SK-N-SH (cell line): ENCODE measurements around the gene KIAA1191. TPM values are rescaled to one million over a fixed set of nuclear protein-coding genes. Genes with fewer than 3 reads are reported as not detected.

Source experiments
- CTCF ChIA-PET: fragments of 300-600, 350-600 bp; formaldehyde crosslinking; extraction: SDS; loops from one replicate; lab custom pipeline; 2021; lab: Yijun Ruan, JAX
- POLR2A ChIA-PET: fragments of 350-600 bp; sonication (Branson Sonifier 250); formaldehyde crosslinking; extraction: SDS; loops from one replicate; lab custom pipeline; 2020; ENCODE audit warnings: antibody characterized with exemption, inconsistent platforms; lab: Yijun Ruan, JAX
- DNase-seq: peaks from one replicate; pipeline ENCODE4 v3.0.0; 2012
- H2AFZ ChIP-seq: fragments of 200-600 bp; sonication (generic); 2 replicates; pipeline ENCODE4 v1.8.1; 2016; ENCODE audit warnings: antibody characterized with exemption, mild to moderate bottlenecking, low read depth
- H3F3A ChIP-seq: fragments of 200-600 bp; sonication (generic); replicated peaks from 2 replicates; pipeline ENCODE3; 2016; ENCODE audit warnings: antibody characterized with exemption, mild to moderate bottlenecking; ENCODE audit not compliant: insufficient read depth
- H3K27ac ChIP-seq, 2 experiments: fragments of 200-500 bp in 1 of 2; fragments of 200-600 bp in 1 of 2; sonication (Bioruptor generic) in 1 of 2; sonication (generic), shearing (Covaris generic) in 1 of 2; 2 replicates each; pipeline versions ENCODE4 v1.5.1 to v1.6.1; 2014 to 2016; ENCODE audit warnings: low read depth in 2 of 2, inconsistent platforms in 1 of 2, low read length in 1 of 2, mild to moderate bottlenecking in 1 of 2, mixed read lengths in 1 of 2
- H3K27me3 ChIP-seq: fragments of 200-600 bp; sonication (generic), shearing (Covaris generic); 2 replicates; pipeline ENCODE4 v1.6.1; 2016; ENCODE audit warnings: mixed run types; ENCODE audit not compliant: insufficient read depth
- H3K36me3 ChIP-seq, 2 experiments: fragments of 200-500 bp in 1 of 2; fragments of 200-600 bp in 1 of 2; sonication (Bioruptor generic) in 1 of 2; sonication (generic) in 1 of 2; replicated peaks in 1 of 2; 2 replicates each; pipeline versions ENCODE3 to v1.5.1; 2014 to 2016; ENCODE audit warnings: low read length in 1 of 2, mild to moderate bottlenecking in 1 of 2; ENCODE audit not compliant: insufficient read depth in 2 of 2, control insufficient read depth in 1 of 2
- H3K4me1 ChIP-seq, 2 experiments: fragments of 200-500 bp in 1 of 2; fragments of 200-600 bp in 1 of 2; sonication (Bioruptor generic) in 1 of 2; sonication (generic), shearing (Covaris generic) in 1 of 2; 2 replicates each; pipeline versions ENCODE4 v1.5.1 to v1.6.1; 2014 to 2016; ENCODE audit warnings: low read depth in 1 of 2, low read length in 1 of 2, mixed run types in 1 of 2; ENCODE audit not compliant: insufficient read depth in 2 of 2, control insufficient read depth in 1 of 2
- H3K4me2 ChIP-seq: fragments of 200-600 bp; sonication (generic), shearing (Covaris generic); 2 replicates; pipeline ENCODE4 v1.6.1; 2017; ENCODE audit warnings: mixed run types
- H3K4me3 ChIP-seq, 2 experiments: fragments of 200-500 bp in 1 of 2; fragments of 200-600 bp in 1 of 2; sonication (Bioruptor generic) in 1 of 2; sonication (generic), shearing (Covaris generic) in 1 of 2; 2 replicates each; pipeline versions ENCODE4 v1.5.1 to v1.8.1; 2014 to 2016; ENCODE audit warnings: low read depth in 2 of 2, inconsistent platforms in 1 of 2, low read length in 1 of 2, mild to moderate bottlenecking in 1 of 2, mixed read lengths in 1 of 2, moderate library complexity in 1 of 2
- H3K79me2 ChIP-seq: fragments of 200-600 bp; sonication (generic); 2 replicates; pipeline ENCODE4 v1.8.1; 2017; ENCODE audit warnings: mild to moderate bottlenecking; ENCODE audit not compliant: insufficient read depth
- H3K9ac ChIP-seq: fragments of 200-600 bp; sonication (generic); 2 replicates; pipeline ENCODE4 v1.6.1; 2017; ENCODE audit warnings: mixed run types
- H3K9me2 ChIP-seq: fragments of 200-600 bp; sonication (generic); 2 replicates; pipeline ENCODE4 v1.6.1; 2017; ENCODE audit warnings: mixed run types
- H3K9me3 ChIP-seq: fragments of 200-600 bp; sonication (generic); 2 replicates; pipeline ENCODE4 v1.6.1; 2017; ENCODE audit warnings: mixed run types, mild to moderate bottlenecking, moderate library complexity
- H4K20me1 ChIP-seq: fragments of 200-600 bp; sonication (generic); 2 replicates; pipeline ENCODE4 v1.6.1; 2017; ENCODE audit warnings: mild to moderate bottlenecking, mixed run types; ENCODE audit not compliant: insufficient read depth
- CTCF ChIP-seq: fragments of 200-600 bp; sonication (generic); IDR thresholded peaks from 2 replicates; pipeline ENCODE4 v1.6.1; 2017; ENCODE audit warnings: antibody characterized with exemption, mild to moderate bottlenecking, moderate library complexity
- EP300 ChIP-seq, 2 experiments: IDR thresholded peaks; 2 replicates each; pipeline versions ENCODE4 v1.4.0 to v1.6.1; 2012; ENCODE audit warnings: borderline replicate concordance in 1 of 2, low read depth in 1 of 2, low read length in 1 of 2
- EZH2phosphoT487 ChIP-seq: fragments of 200-600 bp; sonication (generic); IDR thresholded peaks from 2 replicates; pipeline ENCODE4 v1.6.1; 2017; ENCODE audit warnings: low read depth, mixed run types, mild to moderate bottlenecking, antibody characterized with exemption, moderate library complexity, borderline replicate concordance
- FOSL2 ChIP-seq: IDR thresholded peaks from 2 replicates; pipeline ENCODE4 v1.4.0; 2012; ENCODE audit warnings: low read depth, mild to moderate bottlenecking, moderate library complexity, borderline replicate concordance
- FOXJ3 ChIP-seq: sonication (generic); formaldehyde crosslinking; IDR thresholded peaks from 2 replicates; pipeline ENCODE4 v1.5.1; 2020; ENCODE audit warnings: mild to moderate bottlenecking, missing genetic modification reagents
- GATA2 ChIP-seq: sonication (generic); formaldehyde crosslinking; IDR thresholded peaks from 2 replicates; pipeline ENCODE4 v1.5.0; 2020; ENCODE audit warnings: mild to moderate bottlenecking, missing genetic modification reagents
- IRF3 ChIP-seq: fragments of 150-350 bp; IDR thresholded peaks from 2 replicates; pipeline ENCODE4 v1.6.1; 2016; ENCODE audit warnings: mild to moderate bottlenecking, low read depth, low read length
- JUND ChIP-seq: IDR thresholded peaks from 2 replicates; pipeline ENCODE4 v1.4.0; 2012
- MEF2A ChIP-seq: IDR thresholded peaks from 2 replicates; pipeline ENCODE4 v1.4.0; 2012; ENCODE audit warnings: low read depth, borderline replicate concordance
- MXI1 ChIP-seq: IDR thresholded peaks from 2 replicates; pipeline ENCODE4 v1.6.1; 2012; ENCODE audit warnings: mild to moderate bottlenecking, low read depth, low read length, improper control_type of control experiment
- NFIC ChIP-seq: IDR thresholded peaks from 2 replicates; pipeline ENCODE4 v1.4.0; 2012; ENCODE audit warnings: borderline replicate concordance
- NRF1 ChIP-seq: IDR thresholded peaks from 2 replicates; pipeline ENCODE4 v1.6.1; 2012; ENCODE audit warnings: low read depth, mild to moderate bottlenecking, low read length
- POLR2AphosphoS5 ChIP-seq: IDR thresholded peaks from 2 replicates; pipeline ENCODE4 v1.6.1; 2012; ENCODE audit warnings: low read depth, low read length
- RAD21 ChIP-seq: IDR thresholded peaks from 2 replicates; pipeline ENCODE4 v1.6.1; 2012; ENCODE audit warnings: mild to moderate bottlenecking, low read length
- RFX5 ChIP-seq: IDR thresholded peaks from 2 replicates; pipeline ENCODE4 v1.6.1; 2012; ENCODE audit warnings: mild to moderate bottlenecking, improper control_type of control experiment, low read length
- SIN3A ChIP-seq: IDR thresholded peaks from 2 replicates; pipeline ENCODE4 v1.6.1; 2012; ENCODE audit warnings: low read depth, mild to moderate bottlenecking, low read length, moderate library complexity, borderline replicate concordance
- TAF1 ChIP-seq: IDR thresholded peaks from 2 replicates; pipeline ENCODE4 v1.6.1; 2012; ENCODE audit warnings: low read depth, mild to moderate bottlenecking, low read length, moderate library complexity, borderline replicate concordance
- TCF12 ChIP-seq: IDR thresholded peaks from 2 replicates; pipeline ENCODE4 v1.4.0; 2012
- USF1 ChIP-seq: IDR thresholded peaks from 2 replicates; pipeline ENCODE4 v1.4.0; 2012; ENCODE audit warnings: low read depth, borderline replicate concordance
- YY1 ChIP-seq: IDR thresholded peaks from 2 replicates; pipeline ENCODE4 v1.4.0; 2012; ENCODE audit warnings: low read depth, mild to moderate bottlenecking
- WGBS: methylation state at CpG from one replicate; pipeline ENCODE4 v1.1.6; 2017; ENCODE audit warnings: low lambda C conversion rate; 5-methylcytosine and 5-hydroxymethylcytosine counted together
- polyA plus RNA-seq, 3 experiments: library from polyadenylated mRNA; depleted of rRNA; stranded (reverse); fragments of >200 nt; gene quantifications; 2 replicates each; pipeline ENCODE4 v1.2.3, GENCODE V29; 2012

The KIAA1191 gene
- polyA plus RNA-seq, 1 of the 3 experiments (the other 2 are of a cell fraction): 100 TPM

- ChIA-PET POLR2A (no interaction called here), CTCF (interaction anchor here (0.9 kb wide), 1 partner anchor 590 kb away, joined by 3 read pairs; no protein-coding TSS in a partner anchor)
- Histone ChIP-seq H3F3A (no peaks in the 10 kb centered on the region), H3K79me2 (no peaks in the 10 kb centered on the region), H3K9me3 (no peaks in the 10 kb centered on the region), H3K9ac (no peak overlapping the region), H3K27ac (no peak overlapping the region), H3K27me3 (no peaks in the 10 kb centered on the region), H4K20me1 (no peaks in the 10 kb centered on the region), H3K36me3 (peaks cover 20 to 32% of the 10 kb centered on the region in 2 experiments), H3K4me2 (no peak overlapping the region), H3K4me3 (no peak overlapping the region), H2AFZ (no peak overlapping the region), H3K9me2 (no peaks in the 10 kb centered on the region)
- 94% methylated on average over 3 of the region's 3 CpGs for WGBS
- DNase-seq: no peak
- TF ChIP-seq EZH2phosphoT487 (no peak), GATA2 (CRISPR knock-in tag) (no peak), JUND (no peak), FOSL2 (no peak), MXI1 (no peak), TCF12 (no peak), CTCF (no peak)
- TF ChIP-seq, all 33 proteins: peak for 0
- H3K4me1 ChIP-seq: no peaks in the 10 kb centered on the region
Measured at GRCh38 chr5:176320577-176320976, 41.0 kb downstream of the KIAA1191 start.

GRCh38 chr5:176319827-176320554 is 41.6 kb downstream of the KIAA1191 start:
- POLR2A ChIA-PET: no interaction called here
- no peaks in the 10 kb centered on the region for H3K79me2 ChIP-seq
- no peaks in the 10 kb centered on the region for H3K9me3 ChIP-seq
- H3K27ac ChIP-seq: no peak overlapping the region
- no peak for DNase-seq
- H2AFZ ChIP-seq: no peak overlapping the region
- H3F3A ChIP-seq: no peaks in the 10 kb centered on the region
- whole genome bisulfite sequencing: 95% methylated on average over 9 of the region's 9 CpGs
- no peaks in the 10 kb centered on the region for H3K27me3 ChIP-seq
- CTCF ChIA-PET: interaction anchor here (0.9 kb wide), 1 partner anchor 590 kb away, joined by 3 read pairs; no protein-coding TSS in a partner anchor
- H3K4me2 ChIP-seq: no peak overlapping the region
- H3K4me3 ChIP-seq: no peak overlapping the region
- H4K20me1 ChIP-seq: no peaks in the 10 kb centered on the region
- no peak overlapping the region for H3K9ac ChIP-seq
- TF ChIP-seq NFIC (no peak), NRF1 (no peak), MEF2A (no peak), SIN3A (no peak), YY1 (no peak), EZH2phosphoT487 (no peak), EP300 (IDR thresholded peaks at IDR 0.05; ENCODE audit: borderline replicate concordance in 1 of 2, low read depth in 1 of 2, low read length in 1 of 2) (no peak), RAD21 (no peak), USF1 (no peak), TAF1 (no peak), FOSL2 (no peak), TCF12 (no peak), FOXJ3 (no peak), POLR2AphosphoS5 (no peak), RFX5 (no peak), IRF3 (no peak)
- no peaks in the 10 kb centered on the region for H3K9me2 ChIP-seq
- no peaks in the 10 kb centered on the region for H3K4me1 ChIP-seq
- peaks cover 24 to 30% of the 10 kb centered on the region in 2 experiments for H3K36me3 ChIP-seq
